Urothelium cell line (cell line): ENCODE measurements around the gene PRDM2.

Source experiments
- DNase-seq: peaks from one replicate; pipeline ENCODE4 v3.0.0; 2011; ENCODE audit warnings: low spot score, mixed read lengths
- FAIRE-seq: peaks from 2 replicates; lab custom pipeline; 2011; peaks lifted over from hg19 to GRCh38; lab: Jason Lieb, UNC

The PRDM2 gene

DNA sequence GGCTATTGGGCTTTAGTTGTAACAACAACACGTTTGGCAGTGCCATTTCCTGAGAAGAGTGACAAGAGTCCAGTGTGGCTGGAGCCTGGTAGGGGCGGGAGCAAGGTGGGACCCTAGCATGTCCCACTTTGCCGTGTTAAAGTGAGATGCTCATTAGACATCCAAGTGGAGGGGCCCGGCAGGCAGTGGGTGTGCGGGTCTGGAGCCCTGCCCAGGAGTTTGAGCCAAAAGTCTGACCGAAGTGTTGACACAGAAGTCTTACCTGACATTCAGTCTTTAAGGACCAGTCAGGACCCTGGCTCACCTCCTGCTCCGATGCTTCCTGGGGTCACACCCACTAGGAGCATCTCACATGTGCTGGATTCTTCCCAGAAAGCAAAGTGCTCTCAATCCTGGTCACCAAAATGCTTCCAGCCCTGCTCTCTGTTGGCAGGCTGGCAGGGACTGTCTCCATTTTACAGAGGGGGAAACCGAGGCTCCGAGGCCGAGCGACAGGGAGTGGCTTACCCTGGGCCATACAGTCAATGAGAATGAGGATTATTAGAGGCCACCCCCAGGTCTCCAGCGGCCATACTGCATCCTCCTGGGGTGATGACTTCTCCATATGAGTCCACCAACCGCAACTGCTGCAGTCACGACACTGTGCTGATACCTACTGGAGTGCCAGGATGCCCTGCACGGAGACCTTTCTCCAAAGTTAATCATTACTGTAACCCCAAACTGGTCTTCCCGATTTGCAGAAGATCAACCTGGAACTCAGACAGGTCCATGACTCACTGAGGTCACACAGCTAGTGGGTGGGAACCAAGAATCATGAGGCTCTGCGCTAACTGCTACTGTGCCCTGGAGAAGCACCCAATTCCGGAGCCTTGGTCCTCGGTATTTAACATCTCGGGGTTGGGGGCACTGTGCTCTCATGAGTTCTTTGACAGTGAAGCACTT lies 112.7 kb downstream of the PRDM2 start:
- DNase-seq, result no peak
- no peak for FAIRE-seq

DNA sequence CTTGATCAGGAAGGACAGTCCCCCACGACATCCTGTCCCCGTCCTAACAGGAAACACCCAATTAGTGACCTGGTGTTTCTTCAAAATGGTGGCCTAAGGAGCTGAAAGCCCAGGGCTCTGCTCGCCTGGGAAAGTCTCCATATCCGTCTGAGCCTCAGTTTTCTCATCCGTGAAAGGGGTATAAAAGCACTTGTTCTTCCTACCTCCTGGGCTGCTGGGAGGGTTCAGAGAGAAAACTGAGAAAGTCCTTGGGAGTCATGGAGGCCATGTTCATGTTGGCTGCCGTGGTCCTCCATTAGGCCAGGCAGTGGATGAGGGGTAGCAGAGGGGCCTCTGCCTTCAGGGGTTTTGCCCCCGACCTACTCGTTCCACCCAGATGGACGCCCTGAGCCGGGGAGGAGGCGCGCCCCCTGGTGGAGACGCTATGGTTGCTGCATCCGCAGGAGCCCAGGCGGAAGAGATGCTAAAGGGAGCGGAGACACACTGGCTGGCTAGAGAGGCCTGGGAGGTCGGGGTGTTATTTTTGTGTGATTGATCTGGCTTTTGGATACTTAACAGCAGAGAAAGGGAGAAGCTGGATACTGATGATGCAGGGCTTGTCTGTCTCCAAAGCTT lies 113.5 kb downstream of the PRDM2 start:
- DNase-seq (peak; percentile 53), FAIRE-seq (no peak)

DNA sequence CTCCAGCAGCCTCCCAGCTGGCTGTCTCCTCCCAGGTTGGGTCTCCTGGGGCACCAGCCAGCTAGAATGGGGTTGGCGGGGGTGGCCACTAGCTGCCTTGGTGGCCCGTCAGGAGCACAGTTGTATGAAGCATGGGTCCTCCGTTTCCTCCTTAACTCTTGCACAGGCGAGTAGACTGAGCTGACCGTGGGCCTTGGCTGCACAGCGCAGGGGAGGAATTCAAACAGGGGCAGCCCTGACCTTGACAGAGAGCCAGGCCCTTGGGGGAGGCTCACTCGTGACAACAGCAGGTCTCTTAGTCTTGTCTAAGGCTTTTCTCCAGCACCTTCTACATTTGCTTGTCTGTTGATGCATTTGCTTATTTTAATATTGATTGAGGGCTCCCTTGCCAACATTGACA lies 114.1 kb downstream of the PRDM2 start:
- no peak for DNase-seq
- FAIRE-seq, result no peak

DNA sequence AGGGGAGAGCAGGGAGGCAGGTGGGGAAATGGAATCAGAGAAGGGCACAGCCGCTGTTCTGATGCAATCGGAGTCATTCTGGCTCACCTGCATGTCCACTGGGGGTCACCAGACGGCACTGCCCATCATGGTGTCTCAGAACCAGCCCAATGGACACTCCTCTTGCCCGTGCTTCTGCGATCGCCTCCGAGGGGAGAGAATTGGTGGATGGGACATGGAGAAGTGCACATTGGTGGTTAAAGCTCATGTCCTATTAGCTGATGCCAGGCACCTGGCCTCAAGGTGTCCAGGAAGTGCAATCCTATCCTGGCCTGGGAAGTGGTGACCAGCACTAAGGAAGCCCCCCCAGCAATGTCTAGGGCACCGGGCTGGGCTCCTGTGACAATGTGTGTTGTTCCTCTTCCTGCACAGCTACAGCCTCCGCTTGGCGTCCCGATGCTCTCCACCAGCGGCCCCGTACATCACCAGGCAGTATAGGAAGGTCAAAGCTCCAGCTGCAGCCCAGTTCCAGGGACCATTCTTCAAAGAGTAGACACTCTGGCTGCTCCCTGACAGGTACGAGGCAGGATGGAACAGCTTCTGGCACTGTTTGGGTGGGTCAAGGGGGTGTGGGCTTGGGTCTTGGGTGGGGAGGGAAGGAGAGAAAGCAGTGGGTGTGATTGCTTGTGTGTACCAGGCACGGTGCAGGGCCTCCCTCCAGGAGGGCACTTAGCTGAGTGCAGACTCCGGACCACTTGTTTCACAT lies 116.2 kb downstream of the PRDM2 start:
- FAIRE-seq (no peak), DNase-seq (no peak)

DNA sequence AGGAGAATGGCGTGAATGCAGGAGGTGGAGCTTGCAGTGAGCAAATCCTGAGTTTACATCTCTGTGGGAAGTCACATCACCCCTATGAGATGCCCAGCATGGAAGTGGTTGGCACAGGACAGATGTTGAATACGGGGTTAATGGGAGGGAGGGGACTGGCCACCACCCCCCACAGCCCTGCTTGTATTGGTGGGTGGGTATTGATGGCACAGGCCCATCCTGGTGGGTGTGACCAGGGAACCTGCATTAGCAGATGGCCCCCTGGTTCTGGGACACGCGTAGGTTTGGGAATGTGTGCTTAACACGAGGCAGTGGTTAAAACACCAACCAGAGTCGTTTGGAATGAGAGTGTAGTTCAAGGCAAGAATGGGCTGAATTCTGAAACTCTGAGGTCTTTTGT lies 117.9 kb downstream of the PRDM2 start:
- FAIRE-seq, result no peak

DNA sequence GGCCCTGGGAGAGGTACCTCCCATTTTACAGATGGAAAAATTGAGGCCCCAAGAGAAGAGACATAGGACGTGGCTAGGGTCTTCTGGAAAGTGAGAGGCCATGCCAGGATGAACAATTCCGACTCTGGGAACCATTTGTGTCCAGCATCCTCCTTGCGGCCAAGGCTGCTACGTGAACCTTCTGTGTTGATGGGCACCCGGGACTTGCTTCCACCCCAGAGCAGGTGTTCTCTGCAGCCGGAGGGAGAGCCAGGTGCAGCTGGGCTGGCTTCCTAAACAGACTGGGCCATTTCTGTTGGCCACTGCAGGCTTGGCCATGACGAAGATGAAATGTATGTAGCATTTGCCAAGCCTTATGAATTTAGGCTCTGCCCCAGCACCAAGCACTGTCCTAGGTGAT lies 118.9 kb downstream of the PRDM2 start:
- DNase-seq (no peak), FAIRE-seq (no peak)

More for the DNA sequence above, 117.9 kb downstream of the PRDM2 start:
- DNase-seq, result no peak

DNA sequence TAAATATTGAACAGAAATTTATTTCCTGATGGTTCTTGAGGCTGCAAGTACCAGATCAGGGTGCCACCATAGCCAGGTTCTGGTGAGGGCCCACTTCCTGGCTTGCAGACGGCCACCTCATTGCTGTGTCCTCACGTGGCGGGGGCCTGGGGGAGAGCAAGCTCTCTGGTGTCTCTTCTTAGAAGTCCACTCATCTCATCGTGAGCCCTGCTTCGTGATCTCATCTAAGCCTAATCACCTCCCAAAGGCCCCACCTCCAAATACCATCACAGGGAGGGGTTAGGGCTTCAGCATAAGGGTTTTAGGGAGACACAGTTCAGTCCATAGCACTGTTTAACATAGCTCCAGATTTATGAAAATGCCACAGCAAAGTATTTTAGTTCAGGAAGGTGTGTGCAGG lies 119.7 kb downstream of the PRDM2 start:
- FAIRE-seq (no peak), DNase-seq (no peak)

DNA sequence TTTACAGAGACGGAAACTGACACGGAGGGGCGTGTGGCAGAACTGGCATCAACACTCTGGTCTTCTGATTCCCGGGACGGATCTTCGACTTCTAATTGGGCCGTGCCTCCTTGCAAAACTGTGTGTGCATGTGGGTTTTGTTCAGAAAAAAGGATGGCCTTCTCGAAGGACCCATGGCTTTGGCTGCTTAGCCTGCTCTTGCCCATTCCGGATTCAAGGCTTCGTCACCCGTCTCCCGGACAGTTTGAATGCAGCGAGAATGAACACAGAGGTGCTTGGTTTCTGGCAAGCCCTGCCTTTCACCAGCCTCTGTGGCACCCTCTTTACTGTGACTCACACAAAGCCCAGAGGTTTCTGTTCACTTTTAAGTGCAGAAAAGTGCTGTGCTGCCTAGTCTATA lies 120.1 kb downstream of the PRDM2 start:
- FAIRE-seq (no peak), DNase-seq (no peak)

DNA sequence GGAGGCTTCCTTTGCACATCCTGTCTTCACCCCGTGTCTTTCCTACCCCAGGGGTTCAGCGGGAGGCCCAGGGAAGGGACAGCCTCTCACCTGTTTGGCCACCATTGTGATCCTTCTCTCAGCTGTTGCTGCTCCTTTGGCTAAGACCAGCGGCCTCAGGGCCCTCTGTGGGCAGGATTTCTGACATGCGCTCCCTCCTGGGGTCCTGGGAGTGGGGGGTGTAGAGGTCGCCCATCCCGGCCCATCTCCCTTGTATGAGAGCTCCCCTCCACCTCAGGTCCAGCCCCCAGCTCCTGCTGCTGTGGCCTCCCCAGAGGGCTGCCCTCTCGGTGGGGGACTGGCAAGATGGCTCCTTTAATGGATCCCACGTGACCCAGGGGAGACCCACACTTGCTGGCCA lies 120.5 kb downstream of the PRDM2 start:
- FAIRE-seq (no peak), DNase-seq (no peak)

DNA sequence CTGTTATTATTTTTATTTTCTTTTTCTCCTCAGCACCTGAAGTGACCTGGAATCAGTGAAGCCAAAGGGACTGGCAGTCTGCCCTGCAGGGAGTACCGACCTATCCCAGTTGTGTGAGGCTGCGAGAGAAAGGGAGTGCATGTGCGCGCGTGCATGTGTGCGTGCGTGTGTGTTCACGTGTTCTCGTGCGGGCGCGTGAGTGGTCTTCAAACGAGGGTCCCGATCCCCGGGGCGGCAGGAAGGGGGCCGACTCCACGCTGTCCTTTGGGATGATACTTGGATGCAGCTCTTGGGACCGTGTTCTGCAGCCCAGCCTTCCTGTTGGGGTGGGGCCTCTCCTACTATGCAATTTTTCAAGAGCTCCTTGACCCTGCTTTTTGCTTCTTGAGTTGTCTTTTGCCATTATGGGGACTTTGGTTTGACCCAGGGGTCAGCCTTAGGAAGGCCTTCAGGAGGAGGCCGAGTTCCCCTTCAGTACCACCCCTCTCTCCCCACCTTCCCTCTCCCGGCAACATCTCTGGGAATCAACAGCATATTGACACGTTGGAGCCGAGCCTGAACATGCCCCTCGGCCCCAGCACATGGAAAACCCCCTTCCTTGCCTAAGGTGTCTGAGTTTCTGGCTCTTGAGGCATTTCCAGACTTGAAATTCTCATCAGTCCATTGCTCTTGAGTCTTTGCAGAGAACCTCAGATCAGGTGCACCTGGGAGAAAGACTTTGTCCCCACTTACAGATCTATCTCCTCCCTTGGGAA lies 123.3 kb downstream of the PRDM2 start:
- DNase-seq, result no peak
- FAIRE-seq, result no peak

DNA sequence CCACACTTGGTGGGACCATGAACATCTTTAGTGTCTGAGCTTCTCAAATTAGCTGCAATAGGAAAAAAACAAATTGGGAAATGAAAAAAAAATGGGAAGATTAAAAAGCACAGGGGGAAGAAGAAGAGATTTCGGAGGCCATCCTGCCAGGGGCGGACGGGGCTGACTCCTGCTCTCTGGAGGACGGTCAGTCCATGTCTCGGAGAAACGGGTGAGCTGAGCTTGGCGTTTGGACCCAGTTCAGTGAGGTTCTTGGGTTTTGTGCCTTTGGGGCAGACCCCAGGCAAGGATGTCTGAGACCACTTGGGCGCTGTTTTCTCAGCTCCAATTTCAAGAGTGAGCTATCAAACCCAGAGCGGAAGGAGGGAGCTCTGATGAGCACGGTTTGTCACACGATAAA lies 123.9 kb downstream of the PRDM2 start:
- DNase-seq (no peak), FAIRE-seq (no peak)

DNA sequence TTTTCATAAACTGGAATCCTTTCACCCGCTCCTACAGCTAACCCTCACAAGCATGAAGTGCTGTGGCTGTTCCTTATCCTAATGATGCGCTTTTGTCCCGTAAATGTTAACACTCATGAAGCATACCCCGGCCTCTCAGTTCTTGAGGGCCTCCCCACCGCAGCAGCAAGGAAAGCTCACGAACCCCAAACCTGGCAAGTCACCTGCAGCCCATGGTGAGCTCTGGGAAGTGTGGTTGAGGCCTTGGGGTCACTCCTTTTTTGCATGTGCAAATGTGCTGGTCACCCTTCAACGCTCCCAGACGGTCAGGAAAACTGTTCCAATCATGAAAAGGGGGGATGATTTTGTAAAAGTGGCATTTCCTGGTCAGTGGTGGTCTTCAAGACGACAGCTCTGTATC lies 124.6 kb downstream of the PRDM2 start:
- DNase-seq (no peak), FAIRE-seq (no peak)

DNA sequence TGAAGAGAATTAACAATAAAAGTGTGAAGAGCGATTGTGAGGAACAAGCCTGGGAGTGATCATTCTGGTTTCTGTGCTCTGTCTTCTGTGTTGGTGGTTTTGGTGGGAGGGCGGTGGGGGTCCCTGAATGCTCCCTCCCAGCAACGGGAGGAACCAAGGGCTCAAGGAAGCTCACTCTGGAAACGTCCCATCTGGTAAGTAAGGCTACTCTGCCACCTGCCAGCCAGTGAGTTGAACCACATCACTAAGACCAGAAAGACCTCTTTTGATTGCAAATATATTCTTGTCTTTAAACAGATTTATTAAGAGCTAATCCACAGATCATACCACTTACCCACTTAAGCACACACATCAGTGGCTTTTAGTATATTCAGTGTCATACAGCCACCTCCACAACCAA lies 125.0 kb downstream of the PRDM2 start:
- no peak for DNase-seq
- no peak for FAIRE-seq

DNA sequence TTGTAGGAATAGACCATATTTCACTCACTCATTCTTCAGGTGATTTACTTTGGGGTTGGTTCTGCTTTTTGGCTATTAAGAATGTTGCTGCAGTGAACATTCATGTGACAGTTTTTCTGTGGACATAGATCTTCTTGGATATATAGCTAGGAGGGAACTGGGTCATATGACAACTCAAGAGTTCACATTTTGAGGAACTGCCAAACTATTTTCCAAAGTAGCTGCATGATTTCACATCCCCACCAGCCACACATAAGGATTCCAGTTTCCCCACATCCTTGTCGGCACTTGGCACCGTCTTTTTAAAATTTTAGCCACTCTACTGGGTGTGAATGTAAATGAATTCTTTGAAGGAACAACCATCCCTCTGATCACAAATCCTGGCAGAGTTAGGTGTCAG lies 126.0 kb downstream of the PRDM2 start:
- DNase-seq (no peak), FAIRE-seq (no peak)

DNA sequence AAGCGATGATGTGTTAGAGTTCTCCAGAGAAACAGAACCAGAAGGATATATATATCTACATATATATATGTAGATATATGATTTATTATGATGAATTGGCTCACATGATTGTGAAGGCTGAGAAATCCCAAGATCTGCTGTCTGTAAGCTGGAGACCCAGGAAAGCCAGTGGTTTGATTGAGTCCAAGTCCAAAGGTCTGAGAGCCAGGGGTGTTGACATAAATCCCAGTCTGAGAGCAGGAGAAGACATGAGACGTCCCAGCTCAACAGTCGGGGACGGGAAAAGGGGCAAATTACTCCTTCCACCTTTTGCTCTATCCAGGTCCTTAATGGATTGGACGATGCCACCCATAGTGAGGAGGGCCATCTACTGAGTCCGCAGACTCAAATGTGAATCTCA lies 126.6 kb downstream of the PRDM2 start:
- no peak for DNase-seq
- FAIRE-seq, result no peak

DNA sequence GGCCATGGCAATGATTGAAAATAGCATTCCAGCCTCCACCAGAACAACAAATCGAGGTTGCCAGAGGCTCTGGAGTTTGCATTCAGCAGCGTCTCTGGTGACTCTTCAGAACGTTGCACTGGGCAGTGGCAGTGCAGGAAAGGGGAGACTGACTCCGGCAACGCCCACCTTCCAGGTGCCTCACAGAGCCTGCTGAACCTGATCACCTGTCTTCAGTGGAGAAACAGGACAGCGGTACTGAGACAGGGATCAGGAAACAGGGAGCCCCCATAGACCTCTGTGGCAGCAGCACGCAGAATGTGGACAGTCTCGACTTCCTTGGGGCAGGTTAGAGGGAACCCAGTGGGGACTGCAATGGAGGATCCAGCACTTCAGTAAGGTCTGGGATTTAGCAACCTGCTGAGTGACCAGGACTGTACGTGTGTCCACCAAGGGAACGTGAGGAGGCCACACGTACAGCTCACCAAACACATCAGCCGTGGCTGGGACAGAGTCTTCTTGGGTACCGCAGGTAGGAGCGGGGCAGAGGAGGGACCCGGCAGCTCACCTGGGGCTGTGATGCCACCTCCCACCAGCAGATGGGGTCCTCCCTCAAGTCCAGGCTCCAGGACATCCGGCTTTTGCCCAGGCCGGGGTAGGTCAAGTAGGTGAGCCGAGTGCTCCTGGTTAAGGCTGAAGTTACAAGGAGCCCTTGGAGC lies 128.6 kb downstream of the PRDM2 start:
- FAIRE-seq, result no peak
- peak; percentile 67 for DNase-seq

DNA sequence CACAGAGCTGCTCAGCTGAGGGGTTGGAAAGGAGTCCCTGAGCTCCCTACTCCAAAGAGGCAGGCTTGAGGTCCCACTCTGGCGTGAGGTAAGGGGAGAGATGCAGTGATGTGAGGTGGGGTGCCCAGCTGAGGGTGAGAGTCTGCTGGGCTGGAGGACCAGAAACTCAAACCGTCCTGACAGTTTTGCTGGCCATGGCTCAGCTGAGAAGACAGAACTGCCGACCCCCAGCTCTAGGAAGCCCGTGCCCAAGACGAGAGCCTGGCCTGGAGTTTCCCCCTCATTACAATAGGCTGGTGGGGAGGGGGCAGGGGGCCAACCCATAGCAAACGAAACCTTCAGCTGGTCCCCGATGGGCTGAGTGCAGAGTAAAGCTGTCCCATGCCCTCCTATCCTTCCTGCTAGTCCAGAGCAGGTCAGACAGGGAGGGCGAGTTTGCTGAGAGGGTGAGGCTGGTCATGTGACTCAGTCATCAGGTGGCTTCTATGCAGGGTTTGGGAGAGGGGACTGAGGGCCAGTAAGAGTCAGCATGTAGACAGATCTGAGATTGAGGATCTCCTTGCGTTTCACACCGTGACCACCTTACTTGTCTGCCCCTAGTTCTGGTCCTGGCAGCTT lies 129.3 kb downstream of the PRDM2 start:
- FAIRE-seq, result no peak
- DNase-seq, result peak; percentile 8

DNA sequence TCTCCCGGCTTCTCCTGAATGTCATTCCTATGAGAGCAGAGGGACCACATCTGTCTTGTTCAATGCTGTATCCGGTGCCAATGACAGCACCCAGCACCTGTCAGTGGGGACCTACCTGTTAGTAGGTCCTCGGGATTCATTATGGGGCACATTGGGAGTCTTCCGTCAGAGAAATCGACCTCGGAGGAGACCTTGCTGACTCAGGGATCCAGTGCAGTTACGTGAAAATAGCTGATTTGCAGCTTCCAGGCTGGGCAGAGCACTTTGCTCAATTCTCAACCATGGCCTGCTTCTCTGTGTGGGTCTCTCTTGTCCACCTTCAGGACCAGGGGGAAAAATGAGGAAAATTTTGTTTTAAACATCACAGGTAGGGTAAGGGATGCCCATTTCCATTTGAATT lies 130.2 kb downstream of the PRDM2 start:
- no peak for FAIRE-seq
- DNase-seq, result peak; percentile 0

DNA sequence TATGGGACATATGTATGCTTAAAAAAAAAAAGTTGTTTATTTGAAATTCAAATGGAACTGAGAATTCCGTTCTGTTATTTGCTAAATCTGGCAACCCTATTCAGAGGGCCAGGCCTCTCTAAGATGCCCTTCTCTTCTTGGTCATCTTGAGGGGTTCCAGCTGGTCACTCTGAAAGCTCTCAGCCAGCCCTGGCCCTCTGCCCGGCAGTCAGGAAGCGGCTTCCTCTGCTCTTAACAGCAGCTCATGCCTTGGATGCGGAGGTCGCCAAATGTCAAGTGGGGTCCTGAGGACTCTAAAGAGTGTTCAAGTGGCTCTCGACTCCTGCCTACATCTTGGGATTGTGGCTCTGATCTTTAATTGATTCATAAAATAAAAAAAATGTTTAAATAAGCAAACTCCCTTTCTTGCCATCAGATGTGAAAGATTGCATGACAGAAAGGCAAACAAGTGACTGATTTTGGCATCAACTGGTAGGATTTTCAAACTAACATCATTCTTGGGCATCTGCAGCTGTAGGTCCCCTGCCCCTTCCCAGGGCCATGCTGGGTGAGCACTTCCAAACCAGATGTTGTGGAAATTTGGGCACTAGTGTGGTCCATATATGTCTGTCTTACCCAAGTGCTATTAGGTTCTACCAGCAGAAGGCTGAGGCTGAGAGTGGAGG lies 130.8 kb downstream of the PRDM2 start:
- peak; percentile 1 for DNase-seq
- FAIRE-seq, result no peak
